Stimulated activated CD4-positive, alpha-beta T cell treated with anti-CD3 and anti-CD28 coated beads, Interleukin-1b, Interleukin-23, amount 100 ng/mL, for 4 hours (primary cell): ENCODE measurements around the gene SLC22A8.
"Not testable (repeated sequence)": the region's sequence is repeated elsewhere in the genome, so short reads cannot be mapped to it uniquely, and the experiment has no call there.

ENCODE experiments used
- DNase-seq, 2 donors: peaks; one replicate each; pipeline ENCODE4 v3.0.0-alpha.2; 2020; ENCODE audit warnings: low read depth in 2 of 2

The SLC22A8 gene

GRCh38 chr11:62985041-62985750 lies 30.4 kb downstream of the SLC22A8 start:
- DNase-seq, result no peak

GRCh38 chr11:62984451-62984991 lies 31.1 kb downstream of the SLC22A8 start, which contains the start of gene SLC22A6:
Gene SLC22A6, minus strand, starts transcription at chr11:62984967. Its CDS starts 277 bp downstream, at chr11:62984690.
- no peak for DNase-seq

GRCh38 chr11:62983536-62984199 lies 32.0 kb downstream of the SLC22A8 start:
- no peak for DNase-seq

GRCh38 chr11:62981743-62982142 lies 33.9 kb downstream of the SLC22A8 start:
- DNase-seq, result no peak

GRCh38 chr11:62980133-62980760 lies 35.4 kb downstream of the SLC22A8 start:
- no peak for DNase-seq

GRCh38 chr11:62976109-62976508 lies 39.5 kb downstream of the SLC22A8 start:
- no peak for DNase-seq

- no peak for DNase-seq
Observed at GRCh38 chr11:62974848-62975522, 40.7 kb downstream of the SLC22A8 start.

GRCh38 chr11:62965574-62965973 lies 50.1 kb downstream of the SLC22A8 start:
- no peak for DNase-seq

GRCh38 chr11:62962391-62962790 lies 53.2 kb downstream of the SLC22A8 start:
- no peak for DNase-seq

- DNase-seq, result no peak
Observed at GRCh38 chr11:62961017-62961570, 54.5 kb downstream of the SLC22A8 start.

- DNase-seq, result no peak
Observed at GRCh38 chr11:62959422-62959980, 56.1 kb downstream of the SLC22A8 start.

- no peak for DNase-seq
Observed at GRCh38 chr11:62958547-62959421, 56.9 kb downstream of the SLC22A8 start.

GRCh38 chr11:62957147-62957546 lies 58.5 kb downstream of the SLC22A8 start:
- DNase-seq, result no peak

- DNase-seq, result no peak
Observed at GRCh38 chr11:62954478-62954877, 61.2 kb downstream of the SLC22A8 start.

- no peak for DNase-seq
Observed at GRCh38 chr11:62953811-62954210, 61.8 kb downstream of the SLC22A8 start.

- DNase-seq, result no peak
Observed at GRCh38 chr11:62948765-62949320, 66.8 kb downstream of the SLC22A8 start.

- not testable (repeated sequence) for DNase-seq
Observed at GRCh38 chr11:62945538-62945937, 70.1 kb downstream of the SLC22A8 start.
